Adrenal gland (tissue), 12 donors: ENCODE measurements around the gene RNU5B-1. TPM values are rescaled to one million over a fixed set of nuclear protein-coding genes. Genes with fewer than 3 reads are reported as not detected.
A peak's percentile ranks its signal among the peaks of the same experiment; 100 is the strongest.

Experiments
- DNase-seq, 7 donors: peaks; one replicate each; pipeline ENCODE4 v3.0.0-alpha.2; 2019 to 2020
- H3K27ac ChIP-seq, 5 donors: fragments of 200-600 bp; sonication (generic) in 4 of 5; 1 replicate in 3 of 5; 2 replicates in 2 of 5; pipeline versions ENCODE4 v1.5.1 to v1.8.0; 2016 to 2020; ENCODE audit warnings: mild to moderate bottlenecking in 1 of 5
- H3K27me3 ChIP-seq: fragments of 200-600 bp; 2 replicates; pipeline ENCODE4 v1.8.0; 2021
- H3K36me3 ChIP-seq, 2 donors: fragments of 200-600 bp; replicated peaks in 1 of 2; 1 replicate in 1 of 2; 2 replicates in 1 of 2; pipeline versions ENCODE4 v1.5.1 to v1.8.0; 2018 to 2022
- H3K4me1 ChIP-seq, 2 donors: fragments of 200-600 bp; replicated peaks in 1 of 2; 1 replicate in 1 of 2; 2 replicates in 1 of 2; pipeline versions ENCODE4 v1.5.1 to v1.8.0; 2018 to 2021
- H3K4me3 ChIP-seq, 4 donors: fragments of 200-600 bp; sonication (generic) in 3 of 4; one replicate each; pipeline ENCODE4 v1.5.1; 2016 to 2018
- H3K9me3 ChIP-seq, 3 donors: fragments of 200-600 bp; sonication (generic) in 1 of 3; replicated peaks in 1 of 3; 1 replicate in 2 of 3; 2 replicates in 1 of 3; pipeline versions ENCODE4 v1.5.1 to v1.8.0; 2016 to 2021
- POLR2A ChIP-seq, 2 donors: fragments of 450-650 bp; IDR thresholded peaks; one replicate each; pipeline ENCODE4 v1.6.1; 2017; ENCODE audit warnings: antibody characterized with exemption in 2 of 2, mild to moderate bottlenecking in 2 of 2, moderate library complexity in 1 of 2
- WGBS, 4 donors: extraction: QIAGEN DNeasy Blood & Tissue Kit in 2 of 4; methylation state at CpG; one replicate each; pipeline versions ENCODE4 v1.1.5 to v1.1.7; 2013 to 2017; 5-methylcytosine and 5-hydroxymethylcytosine counted together
- intact Hi-C, 2 donors: fragments of 100-400 bp; cut with DNase I; formaldehyde crosslinking; loops; one replicate each; pipeline versions ENCODE4 v1.14.1 to v1.15.0; 2022 to 2023
- polyA plus RNA-seq, 3 donors: library from polyadenylated mRNA; stranded (reverse); fragments of 200-250 nt in 2 of 3; fragments of 350-450 nt in 1 of 3; fragmentation: Illumina TruSeq in 1 of 3; extraction: RNeasy Lipid Tissue Mini Kit (QIAGEN cat#74804) in 1 of 3; gene quantifications; one replicate each; pipeline ENCODE4 v1.2.3, GENCODE V29; 2013 to 2014
- total RNA-seq, 9 donors: library from RNA; depleted of rRNA in 4 of 9; stranded (reverse); fragments of >200 nt in 4 of 9; fragments of 120-200 nt in 1 of 9; fragmentation: NEBNext Ultra II Directional in 1 of 9; extraction: Animal tissue kit (Norgen Biotek cat#: 25700) in 1 of 9; gene quantifications; one replicate each; pipeline versions ENCODE4 v1.1.0 to v1.2.4, GENCODE V29; 2013 to 2023
- TF ChIP-seq, protein P1 (sequence below), 6 experiments: fragments of 450-650 bp in 4 of 6; fragments of 200-600 bp in 2 of 6; sonication (generic) in 1 of 6; IDR thresholded peaks; 1 replicate in 5 of 6; 2 replicates in 1 of 6; pipeline versions ENCODE4 v1.5.1 to v1.8.0; 2016 to 2021; ENCODE audit warnings: antibody characterized with exemption in 6 of 6, mild to moderate bottlenecking in 2 of 6, moderate library complexity in 1 of 6
- donor health status: healthy with polysubstance abuse.
- donor health status: Bipolar disorder and iron deficiency.
- donor health status: DM: yes; HTN: yes; CAD: no.
- donor health status: DM: no; HTN: no; CAD: no.
- donor health status: DM: no; HTN: no; CAD: no.
- donor health status: DM: yes; HTN: yes; CAD: no.

The RNU5B-1 gene
- total and polyA plus RNA-seq, 12 donors = 27.3 to 1,349 (median 29.8) TPM; not detected in 9

DNA sequence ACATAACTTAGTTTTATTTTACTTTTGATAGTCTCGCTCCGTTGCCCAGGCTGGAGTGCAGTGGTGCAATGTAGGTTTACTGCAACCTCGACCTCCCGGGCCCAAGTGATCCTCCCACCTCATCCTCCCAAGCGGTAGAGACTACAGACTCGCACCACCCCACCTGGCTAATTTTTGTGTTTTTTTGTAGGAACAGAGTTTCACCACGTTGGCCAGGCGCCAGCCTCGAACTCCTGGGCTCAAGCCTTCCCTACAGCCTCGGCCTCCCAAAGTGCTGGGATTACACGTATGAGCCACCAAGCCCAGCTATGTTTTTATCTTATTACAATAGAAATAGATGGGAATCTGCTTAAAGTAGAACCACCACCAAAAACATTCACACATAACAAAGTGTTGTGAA is 5.7 kb upstream of the RNU5B-1 start:
- no peaks in the 10 kb centered on the region for H3K27me3 ChIP-seq
- intact Hi-C loops = loop anchor here in 1 of 2 donors (5.0 kb wide), 1 partner anchor 111 kb away; the partner anchor contains the start of gene CLPX
- peak in 1 of 7 donors; percentile 21 for DNase-seq
- TF ChIP-seq, protein P1, sequence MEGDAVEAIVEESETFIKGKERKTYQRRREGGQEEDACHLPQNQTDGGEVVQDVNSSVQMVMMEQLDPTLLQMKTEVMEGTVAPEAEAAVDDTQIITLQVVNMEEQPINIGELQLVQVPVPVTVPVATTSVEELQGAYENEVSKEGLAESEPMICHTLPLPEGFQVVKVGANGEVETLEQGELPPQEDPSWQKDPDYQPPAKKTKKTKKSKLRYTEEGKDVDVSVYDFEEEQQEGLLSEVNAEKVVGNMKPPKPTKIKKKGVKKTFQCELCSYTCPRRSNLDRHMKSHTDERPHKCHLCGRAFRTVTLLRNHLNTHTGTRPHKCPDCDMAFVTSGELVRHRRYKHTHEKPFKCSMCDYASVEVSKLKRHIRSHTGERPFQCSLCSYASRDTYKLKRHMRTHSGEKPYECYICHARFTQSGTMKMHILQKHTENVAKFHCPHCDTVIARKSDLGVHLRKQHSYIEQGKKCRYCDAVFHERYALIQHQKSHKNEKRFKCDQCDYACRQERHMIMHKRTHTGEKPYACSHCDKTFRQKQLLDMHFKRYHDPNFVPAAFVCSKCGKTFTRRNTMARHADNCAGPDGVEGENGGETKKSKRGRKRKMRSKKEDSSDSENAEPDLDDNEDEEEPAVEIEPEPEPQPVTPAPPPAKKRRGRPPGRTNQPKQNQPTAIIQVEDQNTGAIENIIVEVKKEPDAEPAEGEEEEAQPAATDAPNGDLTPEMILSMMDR (IDR thresholded peaks at IDR 0.05) = no peak
- no peak for TF ChIP-seq POLR2A (IDR thresholded peaks at IDR 0.05)
- H3K9me3 ChIP-seq = no peaks in the 10 kb centered on the region
- no peak overlapping the region for H3K4me3 ChIP-seq
- no peak overlapping the region for H3K27ac ChIP-seq
- H3K36me3 ChIP-seq = no peaks in the 10 kb centered on the region
- peaks cover 7 to 26% of the 10 kb centered on the region in 2 donors for H3K4me1 ChIP-seq
- WGBS, 4 donors = 72 to 86% (median 83%) methylated on average over 11 of the region's 11 CpGs

- H3K4me3 ChIP-seq = no peak overlapping the region
- no peak for DNase-seq
- no peaks in the 10 kb centered on the region for H3K9me3 ChIP-seq
- H3K27ac ChIP-seq = no peak overlapping the region
- TF ChIP-seq, protein P1 (IDR thresholded peaks at IDR 0.05) = no peak
- no peak for TF ChIP-seq POLR2A (IDR thresholded peaks at IDR 0.05)
- no peaks in the 10 kb centered on the region for H3K36me3 ChIP-seq
- 91 to 98% (median 93%) methylated on average over 8 to 36 of the region's 36 CpGs for WGBS, 4 donors
- no peaks in the 10 kb centered on the region for H3K27me3 ChIP-seq
- H3K4me1 ChIP-seq = peaks cover 7 to 28% of the 10 kb centered on the region in 2 donors
- intact Hi-C loops = no loop called here
Measured at GRCh38 chr15:65300924-65301441, 3.5 kb upstream of the RNU5B-1 start.

GRCh38 chr15:65302061-65302460 is 2.4 kb upstream of the RNU5B-1 start:
- no peaks in the 10 kb centered on the region for H3K27me3 ChIP-seq
- 50 to 55% (median 50%) methylated on average over 9 to 24 of the region's 24 CpGs for WGBS, 4 donors
- intact Hi-C loops = no loop called here
- H3K4me1 ChIP-seq = peaks cover 3 to 20% of the 10 kb centered on the region in 2 donors
- peak in 3 of 7 donors; percentile 48 to 51 (median 51) for DNase-seq
- H3K9me3 ChIP-seq = no peaks in the 10 kb centered on the region
- H3K27ac ChIP-seq = no peak overlapping the region
- no peaks in the 10 kb centered on the region for H3K36me3 ChIP-seq
- no peak overlapping the region for H3K4me3 ChIP-seq
- no peak for TF ChIP-seq POLR2A (IDR thresholded peaks at IDR 0.05)
- TF ChIP-seq, protein P1 (IDR thresholded peaks at IDR 0.05) = no peak

DNA sequence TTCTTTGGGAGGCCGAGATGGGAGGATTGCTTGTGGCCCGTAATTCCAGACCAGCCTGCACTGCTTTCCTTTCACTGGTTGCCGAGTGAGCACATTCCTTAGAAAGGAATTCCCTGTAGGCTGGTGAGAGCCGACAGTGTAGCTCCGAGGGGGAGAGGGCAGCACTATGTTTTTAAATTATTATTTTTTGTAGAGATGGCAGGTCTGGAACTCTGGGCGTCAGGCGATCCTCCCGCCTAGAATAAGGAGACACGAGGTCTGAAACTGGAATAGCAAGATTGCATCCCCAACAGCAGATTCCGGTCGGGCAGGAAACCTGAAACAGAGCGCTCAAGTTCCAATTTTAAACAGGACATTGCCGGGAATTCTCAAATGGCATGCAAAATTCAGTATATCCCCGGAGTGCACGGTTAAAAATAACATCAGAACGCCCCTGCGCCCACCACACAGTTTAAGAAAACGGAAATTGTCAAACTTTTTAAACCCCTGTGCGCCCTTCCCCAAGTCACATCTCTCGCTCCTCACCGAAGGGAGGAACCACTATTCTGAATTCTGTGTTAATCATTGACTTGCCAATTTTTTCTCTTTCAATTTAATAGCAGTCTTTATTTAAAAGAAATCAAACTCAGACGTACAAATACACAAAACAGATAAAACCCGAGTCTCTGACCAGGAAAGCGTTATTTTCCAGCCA is 643 bp upstream of the RNU5B-1 start:
- TF ChIP-seq, protein P1 (IDR thresholded peaks at IDR 0.05) = no peak
- no peak for TF ChIP-seq POLR2A (IDR thresholded peaks at IDR 0.05)
- peak in 5 of 7 donors; percentile 58 to 80 (median 62) for DNase-seq
- no peaks in the 10 kb centered on the region for H3K27me3 ChIP-seq
- intact Hi-C loops = no loop called here
- no peaks in the 10 kb centered on the region for H3K9me3 ChIP-seq
- H3K36me3 ChIP-seq = no peaks in the 10 kb centered on the region
- peak overlapping the region in 2 of 4 donors; percentile 51 to 63 for H3K4me3 ChIP-seq
- H3K27ac ChIP-seq = peak overlapping the region; percentile 78 to 96 (median 88)
- 1 to 2% (median 1%) methylated on average over 23 to 24 of the region's 24 CpGs for WGBS, 4 donors
- H3K4me1 ChIP-seq = peaks cover 3 to 12% of the 10 kb centered on the region in 2 donors
